ENCODE results near the gene AMD1.

Gene AMD1

GRCh38 chr6:110935171-110935570, 60.6 kb downstream of the AMD1 start:
- H3K9ac ChIP-seq, result no peak overlapping the region
- H3K79me2 ChIP-seq, result no peaks in the 10 kb centered on the region
- no peak for TF ChIP-seq CTCF (IDR thresholded peaks at IDR 0.05)
- H3K4me1 ChIP-seq, result no peaks in the 10 kb centered on the region
- H3K27me3 ChIP-seq (ENCODE audit: control insufficient read depth, insufficient read depth, low read length), result no peaks in the 10 kb centered on the region
- H3K4me3 ChIP-seq (ENCODE audit: low read depth, low read length), result no peak overlapping the region
- H3K4me2 ChIP-seq (ENCODE audit: low read length), result no peak overlapping the region
- H3K27ac ChIP-seq, result no peak overlapping the region
- no peaks in the 10 kb centered on the region for H3K36me3 ChIP-seq (ENCODE audit: control insufficient read depth, insufficient read depth, low read length)
- H3K9me3 ChIP-seq (ENCODE audit: control insufficient read depth, low read length), result no peaks in the 10 kb centered on the region
- no peak overlapping the region for H2AFZ ChIP-seq

- Histone ChIP-seq H3K4me1 (no peaks in the 10 kb centered on the region), H3K4me2 (ENCODE audit: low read length) (no peak overlapping the region), H3K4me3 (ENCODE audit: low read depth, low read length) (no peak overlapping the region), H3K36me3 (ENCODE audit: control insufficient read depth, insufficient read depth, low read length) (no peaks in the 10 kb centered on the region), H3K79me2 (no peaks in the 10 kb centered on the region), H3K9ac (no peak overlapping the region), H3K27me3 (ENCODE audit: control insufficient read depth, insufficient read depth, low read length) (no peaks in the 10 kb centered on the region), H3K27ac (no peak overlapping the region), H2AFZ (no peak overlapping the region), H3K9me3 (ENCODE audit: control insufficient read depth, low read length) (no peaks in the 10 kb centered on the region)
- TF ChIP-seq CTCF (IDR thresholded peaks at IDR 0.05), result no peak
Measured at GRCh38 chr6:110938171-110938570, 63.6 kb downstream of the AMD1 start.

- no peak overlapping the region for H3K4me3 ChIP-seq (ENCODE audit: low read depth, low read length)
- no peaks in the 10 kb centered on the region for H3K36me3 ChIP-seq (ENCODE audit: control insufficient read depth, insufficient read depth, low read length)
- H3K27ac ChIP-seq, result no peak overlapping the region
- H2AFZ ChIP-seq, result no peak overlapping the region
- no peak overlapping the region for H3K4me2 ChIP-seq (ENCODE audit: low read length)
- H3K79me2 ChIP-seq, result no peaks in the 10 kb centered on the region
- H3K4me1 ChIP-seq, result no peaks in the 10 kb centered on the region
- no peaks in the 10 kb centered on the region for H3K27me3 ChIP-seq (ENCODE audit: control insufficient read depth, insufficient read depth, low read length)
- TF ChIP-seq CTCF (IDR thresholded peaks at IDR 0.05), result no peak
- no peak overlapping the region for H3K9ac ChIP-seq
- no peaks in the 10 kb centered on the region for H3K9me3 ChIP-seq (ENCODE audit: control insufficient read depth, low read length)
Measured at GRCh38 chr6:110939429-110940200, 65.0 kb downstream of the AMD1 start.

GRCh38 chr6:110944681-110945151, 70.1 kb downstream of the AMD1 start:
- Histone ChIP-seq H3K4me3 (ENCODE audit: low read depth, low read length) (no peak overlapping the region), H2AFZ (no peak overlapping the region), H3K9ac (no peak overlapping the region), H3K79me2 (no peaks in the 10 kb centered on the region), H3K4me2 (ENCODE audit: low read length) (no peak overlapping the region), H3K27ac (no peak overlapping the region), H3K9me3 (ENCODE audit: control insufficient read depth, low read length) (no peaks in the 10 kb centered on the region), H3K4me1 (no peaks in the 10 kb centered on the region), H3K27me3 (ENCODE audit: control insufficient read depth, insufficient read depth, low read length) (no peaks in the 10 kb centered on the region), H3K36me3 (ENCODE audit: control insufficient read depth, insufficient read depth, low read length) (no peaks in the 10 kb centered on the region)
- no peak for TF ChIP-seq CTCF (IDR thresholded peaks at IDR 0.05)
